Fibroblast of lung (primary cell): ENCODE data around the gene XYLT1.

Source experiments
- EZH2 ChIP-seq: IDR thresholded peaks from 2 replicates; pipeline ENCODE4 v1.5.1; 2012; ENCODE audit warnings: low read length, control low read depth, mild to moderate bottlenecking; ENCODE audit errors: missing control alignments
- TF ChIP-seq, protein P1 (sequence below), 2 donors: IDR thresholded peaks in 1 of 2; conservative IDR thresholded peaks in 1 of 2; 1 replicate in 1 of 2; 2 replicates in 1 of 2; pipeline ENCODE4 v1.5.1; 2011 to 2012; ENCODE audit warnings: low read length in 2 of 2, control low read depth in 1 of 2, inconsistent platforms in 1 of 2, low read depth in 1 of 2, mild to moderate bottlenecking in 1 of 2

DNA sequence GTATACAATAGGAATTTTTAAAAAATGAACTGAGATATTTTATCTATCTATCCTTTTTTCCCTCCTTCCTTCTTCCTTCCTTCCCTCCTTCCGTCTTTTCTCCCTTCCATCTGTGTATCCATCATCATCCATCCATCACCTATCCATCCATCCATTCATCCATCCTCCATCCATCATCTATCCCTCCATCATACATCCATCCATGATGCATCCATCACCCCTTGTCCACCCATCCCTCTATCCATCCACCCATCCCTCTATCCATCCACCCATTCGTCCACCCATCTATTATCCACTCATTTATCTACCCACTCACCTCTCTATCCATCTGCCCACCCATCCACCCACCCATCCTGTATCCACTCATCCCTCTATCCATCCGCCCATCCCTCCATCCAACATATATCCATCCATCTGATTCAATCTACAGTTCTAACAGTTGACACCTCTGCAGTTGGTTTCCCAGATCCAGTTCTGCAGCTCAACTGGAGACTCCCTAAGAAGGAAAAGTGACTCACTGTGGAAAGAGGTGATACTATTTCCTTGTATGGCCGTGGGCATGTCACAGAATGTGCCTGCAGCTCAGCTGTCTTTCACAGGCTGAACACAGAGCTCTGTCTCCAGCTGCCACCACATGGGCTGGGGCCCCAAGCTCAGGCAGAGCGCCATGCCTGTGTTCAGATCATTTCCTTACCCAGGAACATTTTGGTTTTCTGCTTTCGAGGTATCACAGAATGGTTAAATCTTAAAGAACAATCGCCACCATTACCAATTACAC lies 130.8 kb downstream of the XYLT1 start:
- TF ChIP-seq, protein P1, sequence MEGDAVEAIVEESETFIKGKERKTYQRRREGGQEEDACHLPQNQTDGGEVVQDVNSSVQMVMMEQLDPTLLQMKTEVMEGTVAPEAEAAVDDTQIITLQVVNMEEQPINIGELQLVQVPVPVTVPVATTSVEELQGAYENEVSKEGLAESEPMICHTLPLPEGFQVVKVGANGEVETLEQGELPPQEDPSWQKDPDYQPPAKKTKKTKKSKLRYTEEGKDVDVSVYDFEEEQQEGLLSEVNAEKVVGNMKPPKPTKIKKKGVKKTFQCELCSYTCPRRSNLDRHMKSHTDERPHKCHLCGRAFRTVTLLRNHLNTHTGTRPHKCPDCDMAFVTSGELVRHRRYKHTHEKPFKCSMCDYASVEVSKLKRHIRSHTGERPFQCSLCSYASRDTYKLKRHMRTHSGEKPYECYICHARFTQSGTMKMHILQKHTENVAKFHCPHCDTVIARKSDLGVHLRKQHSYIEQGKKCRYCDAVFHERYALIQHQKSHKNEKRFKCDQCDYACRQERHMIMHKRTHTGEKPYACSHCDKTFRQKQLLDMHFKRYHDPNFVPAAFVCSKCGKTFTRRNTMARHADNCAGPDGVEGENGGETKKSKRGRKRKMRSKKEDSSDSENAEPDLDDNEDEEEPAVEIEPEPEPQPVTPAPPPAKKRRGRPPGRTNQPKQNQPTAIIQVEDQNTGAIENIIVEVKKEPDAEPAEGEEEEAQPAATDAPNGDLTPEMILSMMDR (conservative IDR thresholded peaks at IDR 0.05 in 1 of 2, IDR thresholded peaks at IDR 0.05 in 1 of 2; ENCODE audit: low read depth in 1 of 2, low read length in 2 of 2), result no peak
- TF ChIP-seq EZH2, result no peak
